ENCODE data around the gene NCKAP5.
"Not testable (repeated sequence)": the region's sequence is repeated elsewhere in the genome, so short reads cannot be mapped to it uniquely, and the experiment has no call there.

The NCKAP5 gene

DNA sequence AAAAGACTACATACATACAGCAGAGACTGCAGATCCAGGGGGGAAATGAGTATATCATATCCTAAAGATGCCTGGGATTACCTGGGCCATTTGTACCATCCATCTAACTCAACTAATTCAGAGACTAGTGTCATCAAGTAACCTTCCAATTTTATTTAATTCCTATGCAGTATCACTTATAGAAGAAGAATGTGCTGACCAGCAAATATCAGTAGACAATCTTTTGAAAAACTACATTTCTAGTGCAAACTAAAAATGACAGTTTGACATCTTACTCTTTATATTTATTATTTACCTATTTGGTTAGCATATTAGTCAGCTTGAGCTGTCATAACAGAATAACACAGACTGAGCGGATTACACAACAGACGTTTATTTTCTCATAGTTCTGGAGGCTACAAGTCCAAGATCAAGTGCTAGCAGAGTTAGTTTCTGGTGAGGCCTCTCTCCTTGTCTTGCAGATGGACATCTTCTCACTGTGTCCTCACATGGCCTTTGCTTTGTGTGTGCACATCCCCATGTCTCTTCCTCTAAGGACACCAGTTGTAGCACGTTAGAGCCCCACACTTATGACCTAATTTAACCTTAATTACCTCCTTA is 47.0 kb downstream of the NCKAP5 start:
- Histone ChIP-seq H3K27ac (no peak overlapping the region), H3K4me3 (ENCODE audit: low read depth, low read length) (no peak overlapping the region), H3K27me3 (ENCODE audit: insufficient read depth, low read depth, severe bottlenecking) (no peaks in the 10 kb centered on the region), H3K9me3 (ENCODE audit: severe bottlenecking) (no peaks in the 10 kb centered on the region), H3K36me3 (no peaks in the 10 kb centered on the region)
- no peak for DNase-seq
- TF ChIP-seq, protein P1, sequence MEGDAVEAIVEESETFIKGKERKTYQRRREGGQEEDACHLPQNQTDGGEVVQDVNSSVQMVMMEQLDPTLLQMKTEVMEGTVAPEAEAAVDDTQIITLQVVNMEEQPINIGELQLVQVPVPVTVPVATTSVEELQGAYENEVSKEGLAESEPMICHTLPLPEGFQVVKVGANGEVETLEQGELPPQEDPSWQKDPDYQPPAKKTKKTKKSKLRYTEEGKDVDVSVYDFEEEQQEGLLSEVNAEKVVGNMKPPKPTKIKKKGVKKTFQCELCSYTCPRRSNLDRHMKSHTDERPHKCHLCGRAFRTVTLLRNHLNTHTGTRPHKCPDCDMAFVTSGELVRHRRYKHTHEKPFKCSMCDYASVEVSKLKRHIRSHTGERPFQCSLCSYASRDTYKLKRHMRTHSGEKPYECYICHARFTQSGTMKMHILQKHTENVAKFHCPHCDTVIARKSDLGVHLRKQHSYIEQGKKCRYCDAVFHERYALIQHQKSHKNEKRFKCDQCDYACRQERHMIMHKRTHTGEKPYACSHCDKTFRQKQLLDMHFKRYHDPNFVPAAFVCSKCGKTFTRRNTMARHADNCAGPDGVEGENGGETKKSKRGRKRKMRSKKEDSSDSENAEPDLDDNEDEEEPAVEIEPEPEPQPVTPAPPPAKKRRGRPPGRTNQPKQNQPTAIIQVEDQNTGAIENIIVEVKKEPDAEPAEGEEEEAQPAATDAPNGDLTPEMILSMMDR (IDR thresholded peaks at IDR 0.05; ENCODE audit: low read depth, low read length): no peak

DNA sequence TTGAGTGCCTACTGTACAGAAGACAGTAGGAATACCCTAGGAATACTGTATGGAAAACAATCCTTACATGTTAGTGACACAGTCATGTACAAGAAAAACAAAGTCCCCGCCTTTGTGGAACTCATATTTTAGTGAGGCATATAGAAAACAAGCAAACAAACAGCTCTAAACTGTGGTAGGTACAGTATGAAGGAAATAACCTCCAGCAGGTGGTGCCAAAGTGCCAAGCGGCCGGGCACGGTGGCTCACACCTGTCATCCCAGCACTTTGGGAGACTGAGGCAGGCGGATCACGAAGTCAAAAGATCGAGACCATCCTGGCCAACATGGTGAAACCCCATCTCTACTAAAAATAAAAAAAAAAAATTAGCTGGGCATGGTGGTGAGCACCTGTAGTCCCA is 48.6 kb downstream of the NCKAP5 start:
- DNase-seq; H3K9me3 ChIP-seq (ENCODE audit: severe bottlenecking); H3K27ac ChIP-seq; H3K4me3 ChIP-seq (ENCODE audit: low read depth, low read length); H3K27me3 ChIP-seq (ENCODE audit: insufficient read depth, low read depth, severe bottlenecking); H3K36me3 ChIP-seq: not testable (repeated sequence)
- TF ChIP-seq, protein P1 (IDR thresholded peaks at IDR 0.05; ENCODE audit: low read depth, low read length): peak; percentile 52

- no peak overlapping the region for H3K27ac ChIP-seq
- no peak overlapping the region for H3K4me3 ChIP-seq (ENCODE audit: low read depth, low read length)
- H3K9me3 ChIP-seq (ENCODE audit: severe bottlenecking): no peaks in the 10 kb centered on the region
- no peaks in the 10 kb centered on the region for H3K27me3 ChIP-seq (ENCODE audit: insufficient read depth, low read depth, severe bottlenecking)
- TF ChIP-seq, protein P1 (IDR thresholded peaks at IDR 0.05; ENCODE audit: low read depth, low read length): no peak
- no peaks in the 10 kb centered on the region for H3K36me3 ChIP-seq
- DNase-seq: no peak
Measured at GRCh38 chr2:133518700-133519344, 49.4 kb downstream of the NCKAP5 start.

DNA sequence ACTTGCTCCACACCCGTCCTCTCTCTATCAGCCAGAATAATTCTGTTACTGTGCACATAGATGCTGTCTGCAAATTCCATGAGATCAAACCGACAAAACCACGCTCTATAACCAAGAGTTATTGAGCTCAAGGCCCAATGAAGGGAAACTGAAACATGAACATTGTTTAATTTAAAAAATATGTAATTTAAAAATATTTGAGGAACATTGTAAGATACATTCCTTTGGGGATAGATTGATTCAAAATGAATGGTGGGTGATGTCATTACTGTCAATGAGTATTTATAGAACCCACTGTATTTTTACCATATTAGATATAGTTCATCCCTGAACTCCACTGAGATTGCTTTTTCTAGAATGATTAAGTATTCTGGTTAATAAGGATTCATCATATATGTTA is 50.4 kb downstream of the NCKAP5 start:
- DNase-seq: no peak
- Histone ChIP-seq H3K4me3 (ENCODE audit: low read depth, low read length) (no peak overlapping the region), H3K27ac (no peak overlapping the region), H3K36me3 (no peaks in the 10 kb centered on the region), H3K9me3 (ENCODE audit: severe bottlenecking) (no peaks in the 10 kb centered on the region), H3K27me3 (ENCODE audit: insufficient read depth, low read depth, severe bottlenecking) (no peaks in the 10 kb centered on the region)
- TF ChIP-seq, protein P1 (IDR thresholded peaks at IDR 0.05; ENCODE audit: low read depth, low read length): no peak

GRCh38 chr2:133516405-133517026 is 51.7 kb downstream of the NCKAP5 start:
- Histone ChIP-seq H3K9me3 (ENCODE audit: severe bottlenecking) (no peaks in the 10 kb centered on the region), H3K36me3 (no peaks in the 10 kb centered on the region), H3K4me3 (ENCODE audit: low read depth, low read length) (no peak overlapping the region), H3K27me3 (ENCODE audit: insufficient read depth, low read depth, severe bottlenecking) (no peaks in the 10 kb centered on the region), H3K27ac (no peak overlapping the region)
- DNase-seq: no peak
- TF ChIP-seq, protein P1 (IDR thresholded peaks at IDR 0.05; ENCODE audit: low read depth, low read length): no peak

Measured in WERI-Rb-1 (cell line).